ENCODE data around the gene MBD3L1. TPM values are rescaled to one million over a fixed set of nuclear protein-coding genes. Genes with fewer than 3 reads are reported as not detected.

MBD3L1 gene
- total RNA-seq, 1 experiment from 2014 or later = not detected

GRCh38 chr19:8820234-8820633 is 11.9 kb upstream of the MBD3L1 start:
- no peaks in the 10 kb centered on the region for H3K79me2 ChIP-seq (ENCODE audit: low read depth)
- H3K27me3 ChIP-seq (ENCODE audit: insufficient read depth, low read depth) = no peaks in the 10 kb centered on the region
- no peak overlapping the region for H2AFZ ChIP-seq
- H3K9me2 ChIP-seq (ENCODE audit: insufficient read depth) = no peaks in the 10 kb centered on the region
- no peaks in the 10 kb centered on the region for H3K4me1 ChIP-seq (replicated peaks; ENCODE audit: insufficient read depth)
- no peak overlapping the region for H3K4me2 ChIP-seq
- no TSS peak for BruUV-seq (replicated peaks)
- peaks cover 63% of the 10 kb centered on the region for H3K36me3 ChIP-seq (ENCODE audit: low read depth)
- H3K27ac ChIP-seq = no peak overlapping the region
- H3F3A ChIP-seq (ENCODE audit: insufficient read depth, low read depth) = no peaks in the 10 kb centered on the region
- TF ChIP-seq, protein P1, sequence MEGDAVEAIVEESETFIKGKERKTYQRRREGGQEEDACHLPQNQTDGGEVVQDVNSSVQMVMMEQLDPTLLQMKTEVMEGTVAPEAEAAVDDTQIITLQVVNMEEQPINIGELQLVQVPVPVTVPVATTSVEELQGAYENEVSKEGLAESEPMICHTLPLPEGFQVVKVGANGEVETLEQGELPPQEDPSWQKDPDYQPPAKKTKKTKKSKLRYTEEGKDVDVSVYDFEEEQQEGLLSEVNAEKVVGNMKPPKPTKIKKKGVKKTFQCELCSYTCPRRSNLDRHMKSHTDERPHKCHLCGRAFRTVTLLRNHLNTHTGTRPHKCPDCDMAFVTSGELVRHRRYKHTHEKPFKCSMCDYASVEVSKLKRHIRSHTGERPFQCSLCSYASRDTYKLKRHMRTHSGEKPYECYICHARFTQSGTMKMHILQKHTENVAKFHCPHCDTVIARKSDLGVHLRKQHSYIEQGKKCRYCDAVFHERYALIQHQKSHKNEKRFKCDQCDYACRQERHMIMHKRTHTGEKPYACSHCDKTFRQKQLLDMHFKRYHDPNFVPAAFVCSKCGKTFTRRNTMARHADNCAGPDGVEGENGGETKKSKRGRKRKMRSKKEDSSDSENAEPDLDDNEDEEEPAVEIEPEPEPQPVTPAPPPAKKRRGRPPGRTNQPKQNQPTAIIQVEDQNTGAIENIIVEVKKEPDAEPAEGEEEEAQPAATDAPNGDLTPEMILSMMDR (conservative IDR thresholded peaks at IDR 0.05) = no peak
- no peak for TF ChIP-seq EZH2 (IDR thresholded peaks at IDR 0.05; ENCODE audit: low read depth)
- intact Hi-C loops (cut with micrococcal nuclease; ENCODE audit: unreplicated experiment) = no loop called here
- ChIA-PET CTCF (no interaction called here), POLR2A (ENCODE audit: unreplicated experiment) (no interaction called here)
- no peaks in the 10 kb centered on the region for H4K20me1 ChIP-seq (ENCODE audit: insufficient read depth)
- peaks cover 30% of the 10 kb centered on the region for H3K9me3 ChIP-seq (ENCODE audit: insufficient read depth, low read depth)
- no peak overlapping the region for H3K4me3 ChIP-seq
- DNase-seq = no peak

DNA sequence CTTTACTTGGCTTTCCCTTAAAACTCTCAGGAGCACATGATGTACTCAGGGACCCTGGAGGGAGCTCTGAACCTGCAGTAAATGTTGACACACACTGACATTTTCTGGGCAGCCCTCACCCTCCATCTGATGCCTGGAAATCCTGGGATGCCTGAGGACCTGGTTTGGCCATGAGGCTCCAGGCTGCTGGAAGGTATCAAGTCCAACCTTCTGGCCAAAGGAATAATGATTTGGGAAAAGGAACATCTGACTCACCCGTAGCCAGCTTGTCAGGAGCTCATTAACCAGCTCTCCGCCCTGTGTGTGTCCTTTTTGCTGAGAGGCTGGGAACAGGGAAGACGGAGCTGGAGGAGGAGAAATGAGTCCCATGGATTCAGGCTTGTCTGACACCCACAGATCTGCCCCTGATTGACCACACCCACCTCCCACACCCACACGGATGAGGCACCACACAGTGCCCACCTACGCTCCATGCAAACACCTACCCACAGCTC is 10.4 kb upstream of the MBD3L1 start:
- ChIA-PET CTCF (no interaction called here), POLR2A (ENCODE audit: unreplicated experiment) (interaction anchor here (0.7 kb wide), 1 partner anchor 197 kb away, joined by 3 read pairs; no protein-coding TSS in a partner anchor)
- no peaks in the 10 kb centered on the region for H3F3A ChIP-seq (ENCODE audit: insufficient read depth, low read depth)
- no peaks in the 10 kb centered on the region for H3K9me2 ChIP-seq (ENCODE audit: insufficient read depth)
- H3K4me2 ChIP-seq = no peak overlapping the region
- TF ChIP-seq, protein P1 (conservative IDR thresholded peaks at IDR 0.05) = no peak
- no peak for TF ChIP-seq EZH2 (IDR thresholded peaks at IDR 0.05; ENCODE audit: low read depth)
- H3K27me3 ChIP-seq (ENCODE audit: insufficient read depth, low read depth) = no peaks in the 10 kb centered on the region
- intact Hi-C loops (cut with micrococcal nuclease; ENCODE audit: unreplicated experiment) = no loop called here
- H3K4me1 ChIP-seq (replicated peaks; ENCODE audit: insufficient read depth) = no peaks in the 10 kb centered on the region
- H3K9me3 ChIP-seq (ENCODE audit: insufficient read depth, low read depth) = peaks cover 20% of the 10 kb centered on the region
- no peaks in the 10 kb centered on the region for H4K20me1 ChIP-seq (ENCODE audit: insufficient read depth)
- no peak overlapping the region for H3K27ac ChIP-seq
- BruUV-seq (replicated peaks) = no TSS peak
- no peak overlapping the region for H2AFZ ChIP-seq
- H3K36me3 ChIP-seq (ENCODE audit: low read depth) = peaks cover 47% of the 10 kb centered on the region
- no peak for DNase-seq
- H3K4me3 ChIP-seq = no peak overlapping the region
- H3K79me2 ChIP-seq (ENCODE audit: low read depth) = no peaks in the 10 kb centered on the region

- BruUV-seq (replicated peaks) = no TSS peak
- DNase-seq = no peak
- Histone ChIP-seq H3K9me3 (ENCODE audit: insufficient read depth, low read depth) (no peaks in the 10 kb centered on the region), H3F3A (ENCODE audit: insufficient read depth, low read depth) (0 out of 2 replicates have a peak, but pooled peaks cover 4% of the 10 kb centered on the region), H3K79me2 (ENCODE audit: low read depth) (peaks cover 5% of the 10 kb centered on the region; the same call in 1 of the 2 replicates), H3K4me1 (replicated peaks; ENCODE audit: insufficient read depth) (peaks cover 6% of the 10 kb centered on the region), H3K27ac (no peak overlapping the region), H3K4me2 (no peak overlapping the region), H3K4me3 (no peak overlapping the region), H4K20me1 (ENCODE audit: insufficient read depth) (no peaks in the 10 kb centered on the region), H2AFZ (no peak overlapping the region), H3K36me3 (ENCODE audit: low read depth) (peaks cover 17% of the 10 kb centered on the region), H3K9me2 (ENCODE audit: insufficient read depth) (no peaks in the 10 kb centered on the region), H3K27me3 (ENCODE audit: insufficient read depth, low read depth) (no peaks in the 10 kb centered on the region)
- intact Hi-C loops (cut with micrococcal nuclease; ENCODE audit: unreplicated experiment) = no loop called here
- POLR2A ChIA-PET (ENCODE audit: unreplicated experiment) = no interaction called here
- no peak for TF ChIP-seq EZH2 (IDR thresholded peaks at IDR 0.05; ENCODE audit: low read depth)
- TF ChIP-seq, protein P1 (conservative IDR thresholded peaks at IDR 0.05) = no peak; the same call in 1 of the 2 replicates
- CTCF ChIA-PET = no interaction called here
These were observed 5.8 kb upstream of the MBD3L1 start for GRCh38 chr19:8826371-8826770.

Measured in PC-9 (cell line).